Omental fat pad (tissue), 4 donors: ENCODE data around the gene MED16. TPM values are rescaled to one million over a fixed set of nuclear protein-coding genes. Genes with fewer than 3 reads are reported as not detected.

Source experiments
- ATAC-seq: fragments of 150-250 bp; one replicate; pipeline ENCODE4 v1.9.1; 2016; ENCODE audit warnings: mild to moderate bottlenecking, moderate library complexity; ENCODE audit not compliant: low FRiP score
- DNase-seq: peaks from one replicate; pipeline ENCODE4 v3.0.0-alpha.2; 2019; ENCODE audit warnings: low spot score
- total RNA-seq, 4 donors: library from RNA; depleted of rRNA; stranded (reverse); fragments of >200 nt; gene quantifications; one replicate each; pipeline ENCODE4 v1.1.0, GENCODE V29; 2016
- TF ChIP-seq, protein P1 (sequence below), 3 donors: fragments of 450-650 bp; IDR thresholded peaks; one replicate each; pipeline ENCODE4 v1.5.1; 2016 to 2017; ENCODE audit warnings: antibody characterized with exemption in 3 of 3, mild to moderate bottlenecking in 3 of 3, moderate library complexity in 2 of 3

Gene MED16
- total RNA-seq, 4 donors from 2014 or later, result 20.1 to 34.0 (median 24.5) TPM

DNA sequence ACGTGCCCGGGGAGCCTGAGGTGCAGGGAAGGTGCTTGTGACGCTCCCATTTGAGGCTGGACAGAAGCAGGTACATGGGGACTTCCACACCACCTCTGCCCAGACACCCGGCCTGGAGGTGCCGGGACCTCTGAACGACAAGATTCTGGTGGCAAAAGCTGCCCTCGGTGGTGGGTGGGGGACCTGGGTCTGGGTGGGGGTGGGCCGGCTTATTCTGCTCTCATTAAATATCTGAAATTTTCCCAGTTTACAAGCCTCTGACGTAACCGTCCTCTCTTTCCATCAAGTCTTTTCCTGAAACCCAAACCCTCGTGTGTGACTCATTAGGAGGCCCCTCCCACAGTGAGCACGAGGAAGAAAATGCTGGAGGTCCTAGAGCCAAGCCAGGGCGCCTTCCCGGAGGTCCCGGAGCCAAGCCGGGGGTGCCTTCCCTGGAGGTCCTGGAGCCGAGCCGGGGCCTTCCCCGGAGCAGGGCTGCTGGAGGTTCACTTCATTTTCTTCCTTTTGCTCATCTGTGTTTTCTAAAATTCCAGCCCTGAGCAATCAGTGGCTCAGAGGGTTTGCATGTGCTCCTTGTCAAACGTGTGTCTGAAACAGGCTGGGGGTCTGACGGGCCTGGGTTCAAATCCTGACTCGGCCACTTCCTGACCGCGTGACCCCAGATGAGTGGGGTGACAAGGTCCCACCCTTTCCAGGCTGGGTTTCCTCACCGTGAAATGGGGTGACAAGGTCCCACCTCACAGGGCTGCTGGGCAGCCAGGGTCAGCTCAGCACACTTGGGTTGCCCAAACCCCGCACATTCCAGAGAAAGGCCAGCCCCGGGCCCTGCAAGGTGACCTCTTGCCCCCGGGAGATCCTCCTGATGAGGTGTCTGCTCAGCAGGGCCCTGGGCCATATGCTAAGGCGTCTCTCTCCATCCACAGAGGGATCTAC, 23.5 kb downstream of the MED16 start:
- peak; percentile 86 for ATAC-seq
- TF ChIP-seq, protein P1, sequence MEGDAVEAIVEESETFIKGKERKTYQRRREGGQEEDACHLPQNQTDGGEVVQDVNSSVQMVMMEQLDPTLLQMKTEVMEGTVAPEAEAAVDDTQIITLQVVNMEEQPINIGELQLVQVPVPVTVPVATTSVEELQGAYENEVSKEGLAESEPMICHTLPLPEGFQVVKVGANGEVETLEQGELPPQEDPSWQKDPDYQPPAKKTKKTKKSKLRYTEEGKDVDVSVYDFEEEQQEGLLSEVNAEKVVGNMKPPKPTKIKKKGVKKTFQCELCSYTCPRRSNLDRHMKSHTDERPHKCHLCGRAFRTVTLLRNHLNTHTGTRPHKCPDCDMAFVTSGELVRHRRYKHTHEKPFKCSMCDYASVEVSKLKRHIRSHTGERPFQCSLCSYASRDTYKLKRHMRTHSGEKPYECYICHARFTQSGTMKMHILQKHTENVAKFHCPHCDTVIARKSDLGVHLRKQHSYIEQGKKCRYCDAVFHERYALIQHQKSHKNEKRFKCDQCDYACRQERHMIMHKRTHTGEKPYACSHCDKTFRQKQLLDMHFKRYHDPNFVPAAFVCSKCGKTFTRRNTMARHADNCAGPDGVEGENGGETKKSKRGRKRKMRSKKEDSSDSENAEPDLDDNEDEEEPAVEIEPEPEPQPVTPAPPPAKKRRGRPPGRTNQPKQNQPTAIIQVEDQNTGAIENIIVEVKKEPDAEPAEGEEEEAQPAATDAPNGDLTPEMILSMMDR (IDR thresholded peaks at IDR 0.05), result no peak
- no peak for DNase-seq

DNA sequence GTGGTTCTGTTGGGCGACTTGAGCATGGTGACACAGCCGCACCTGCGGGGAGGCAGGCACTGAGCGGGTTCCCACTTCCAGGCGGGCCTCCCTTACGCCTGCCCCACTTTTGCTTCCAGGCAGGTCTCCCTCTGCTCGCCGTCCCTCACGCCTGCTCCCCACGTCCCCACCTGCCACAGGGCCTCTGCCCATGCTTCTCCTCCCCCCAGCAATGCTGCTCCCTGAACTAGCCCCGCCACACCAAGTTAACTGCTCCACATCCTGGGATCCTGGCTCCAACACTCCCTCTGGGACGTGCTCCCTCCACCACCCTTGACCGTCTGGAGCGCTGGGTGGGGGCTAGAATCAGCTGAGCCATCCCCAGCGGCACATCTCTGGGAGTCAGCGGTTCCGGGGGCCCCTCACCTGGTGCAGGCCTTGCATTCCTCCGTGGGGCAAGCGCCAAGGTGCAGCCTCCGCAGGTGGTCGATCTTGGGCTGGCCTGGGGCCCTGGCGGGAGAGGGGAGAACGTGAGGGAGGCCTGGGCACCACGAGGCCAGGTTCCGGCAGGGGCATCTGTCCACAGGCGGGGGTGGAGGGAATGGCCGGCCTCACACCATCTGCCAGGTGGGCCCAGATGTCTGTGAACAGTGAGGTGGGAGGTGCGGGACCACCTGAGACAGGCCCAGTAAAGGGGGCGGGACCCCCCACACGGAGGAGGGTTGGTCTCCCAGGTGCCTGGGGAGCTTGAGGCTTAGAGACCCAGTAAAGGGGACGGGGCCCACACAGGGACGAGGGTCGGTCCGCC, 24.3 kb downstream of the MED16 start:
- ATAC-seq (no peak), DNase-seq (no peak)
- TF ChIP-seq, protein P1 (IDR thresholded peaks at IDR 0.05), result no peak

DNA sequence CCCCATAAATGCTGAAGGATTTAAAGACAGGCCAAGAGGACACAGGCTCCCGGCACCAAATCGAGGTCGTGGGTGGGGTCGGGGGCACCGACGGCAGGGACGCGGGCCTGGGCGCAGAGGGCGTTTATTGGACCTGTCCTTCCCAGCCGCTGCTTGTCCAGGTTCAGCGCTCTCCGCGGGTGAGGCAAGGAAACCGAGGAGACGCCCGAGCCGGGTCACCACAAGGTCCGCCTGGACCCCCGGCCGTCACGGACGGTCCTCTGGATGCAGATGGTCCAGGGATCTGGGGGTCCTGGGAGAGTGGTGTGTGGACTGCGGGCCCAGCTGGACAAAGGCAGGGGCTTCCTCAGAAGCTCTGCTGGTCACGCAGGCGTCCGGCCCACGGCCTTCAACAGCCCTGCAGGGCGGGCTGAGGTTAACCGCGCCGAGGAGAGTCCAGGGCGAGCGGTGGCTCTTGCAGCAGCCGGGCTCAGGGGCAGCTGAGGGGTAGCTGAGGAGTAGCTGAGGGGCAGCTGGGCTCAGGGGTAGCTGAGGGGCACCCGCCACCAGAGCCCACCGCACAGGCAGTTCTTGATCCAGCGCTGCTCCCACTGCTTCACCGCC, 25.0 kb downstream of the MED16 start:
- no peak for ATAC-seq

DNA sequence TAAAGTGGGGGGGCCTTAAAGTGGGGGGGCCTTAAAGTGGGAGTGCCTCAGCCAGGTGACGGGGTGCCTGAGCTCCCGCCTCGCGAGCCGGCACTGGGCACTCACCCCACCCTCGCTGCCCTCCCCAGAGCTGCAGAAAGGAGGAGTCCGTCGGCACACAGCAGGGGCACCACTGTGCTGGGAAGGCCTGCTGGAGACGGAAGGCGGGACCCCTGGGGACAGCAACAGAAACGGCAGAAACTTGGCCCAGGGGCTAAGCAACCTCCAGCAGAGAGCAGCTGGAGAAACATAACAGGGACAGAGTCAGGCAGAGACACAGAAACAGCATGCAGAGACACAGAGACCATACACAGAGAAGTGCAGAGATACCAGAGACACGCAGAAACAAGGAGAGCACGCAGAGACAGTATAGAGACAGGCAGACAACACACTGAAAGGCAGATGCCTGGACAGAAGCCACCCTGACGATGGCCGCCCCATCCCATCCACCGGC, 25.6 kb downstream of the MED16 start:
- DNase-seq (no peak), ATAC-seq (no peak)
- TF ChIP-seq, protein P1 (IDR thresholded peaks at IDR 0.05), result no peak

More for the DNA sequence above, 25.0 kb downstream of the MED16 start:
- DNase-seq, result no peak
- TF ChIP-seq, protein P1 (IDR thresholded peaks at IDR 0.05), result no peak

DNA sequence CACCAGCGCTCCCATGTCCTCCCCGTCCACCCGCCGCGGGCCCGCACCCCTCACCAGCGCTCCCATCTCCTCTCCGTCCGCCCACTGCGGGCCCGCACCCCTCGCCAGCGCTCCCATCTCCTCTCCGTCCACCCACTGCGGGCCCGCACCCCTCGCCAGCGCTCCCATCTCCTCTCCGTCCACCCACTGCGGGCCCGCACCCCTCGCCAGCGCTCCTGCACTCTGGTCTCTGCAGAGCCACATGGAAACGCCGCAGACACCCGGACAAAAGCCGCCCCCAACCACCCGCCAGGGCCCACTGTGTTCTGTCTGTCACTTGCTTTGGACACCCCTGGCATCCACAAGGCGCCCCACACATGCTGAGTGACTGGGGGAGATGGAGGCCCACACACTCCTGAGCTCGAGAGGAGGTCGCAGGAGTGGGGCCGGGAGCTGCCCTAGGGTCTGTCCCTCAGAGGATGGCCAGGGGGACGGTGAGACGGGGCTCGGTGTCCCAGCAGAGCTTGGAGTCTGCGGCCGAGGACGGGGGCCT, 26.2 kb downstream of the MED16 start:
- ATAC-seq, result no peak
- no peak for DNase-seq
- TF ChIP-seq, protein P1 (IDR thresholded peaks at IDR 0.05), result no peak

DNA sequence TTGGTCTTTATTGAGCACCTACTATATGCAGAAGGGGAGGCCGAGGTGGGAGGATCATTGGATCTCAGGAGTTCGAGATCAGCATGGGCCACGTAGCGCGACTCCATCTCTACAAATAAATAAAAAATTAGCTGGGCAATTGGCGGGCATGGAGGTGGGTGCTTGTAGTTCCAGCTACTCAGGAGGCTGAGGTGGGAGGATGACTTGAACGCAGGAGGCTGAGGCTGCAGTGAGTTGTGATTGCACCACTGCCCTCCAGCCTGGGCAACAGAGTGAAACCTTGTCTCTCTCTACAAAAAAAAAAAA, 29.7 kb downstream of the MED16 start:
- ATAC-seq (no peak), DNase-seq (no peak)
- TF ChIP-seq, protein P1 (IDR thresholded peaks at IDR 0.05), result no peak
